GM21515 (cell line): ENCODE data around the gene CHP2.
"Not testable (repeated sequence)": the region's sequence is repeated elsewhere in the genome, so short reads cannot be mapped to it uniquely, and the experiment has no call there.

Source experiments
- ATAC-seq: cut with Tn5 transposase; IDR thresholded peaks from one replicate; pipeline ENCODE4 v1.9.1; 2021; ENCODE audit not compliant: unreplicated experiment

Gene CHP2

DNA sequence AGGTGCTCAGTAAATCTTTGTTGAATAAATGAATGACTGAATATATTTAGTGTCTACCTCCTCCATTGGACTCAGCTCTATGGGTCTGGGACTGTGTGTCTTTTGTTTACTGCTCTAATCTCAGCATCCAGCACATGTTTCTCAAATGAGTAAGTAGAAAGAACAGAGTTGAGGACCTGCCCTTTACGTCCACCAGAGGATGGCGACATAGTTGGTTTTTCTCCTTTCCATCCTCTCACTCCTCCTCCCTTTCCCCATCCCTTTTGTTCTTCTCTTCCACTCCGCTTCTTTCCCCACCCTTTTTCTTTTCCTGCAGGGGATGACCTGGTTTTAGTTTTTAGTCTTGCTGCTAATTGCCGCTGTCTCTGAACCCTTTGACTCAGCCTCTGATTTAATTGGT is 12.1 kb upstream of the CHP2 start:
- ATAC-seq, result no peak

DNA sequence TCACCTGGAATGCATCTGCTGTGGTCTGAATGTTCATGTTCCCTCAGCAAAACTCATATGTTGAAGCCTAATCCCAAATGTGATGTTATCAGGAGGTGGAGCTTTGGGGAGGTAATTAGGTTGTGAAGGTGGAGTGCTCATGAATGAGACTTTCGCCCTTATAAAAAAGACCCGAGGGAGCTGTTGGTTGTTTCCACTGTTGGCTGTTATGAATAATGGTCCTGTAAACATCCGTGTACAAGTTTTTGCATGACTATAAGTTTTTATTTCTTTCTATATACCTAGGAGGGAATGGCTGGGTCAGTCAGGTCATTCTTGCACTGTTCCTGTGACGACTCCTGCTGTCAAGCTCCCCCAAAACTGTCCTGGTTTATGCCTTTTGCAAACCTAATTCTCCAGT is 9.6 kb upstream of the CHP2 start:
- no peak for ATAC-seq

DNA sequence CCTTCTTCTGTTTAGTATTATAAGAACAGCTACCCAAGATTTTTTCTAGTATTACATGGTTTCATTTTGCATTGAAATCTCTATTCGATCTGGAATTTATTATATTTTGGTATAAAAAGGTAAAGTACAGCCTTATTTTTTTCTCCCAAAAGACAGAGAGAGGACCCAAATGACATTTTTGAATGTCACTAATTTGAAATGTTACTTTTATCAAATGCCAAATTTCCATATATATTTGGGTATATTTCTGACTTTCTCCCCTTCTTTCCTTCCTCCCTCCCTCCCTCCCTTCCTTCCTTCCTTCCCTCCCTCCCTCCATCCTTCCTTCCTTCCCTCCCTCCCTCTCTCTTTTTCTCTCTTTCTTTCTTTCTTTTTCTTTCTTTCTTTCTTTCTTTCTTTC is 6.2 kb upstream of the CHP2 start:
- no peak for ATAC-seq

DNA sequence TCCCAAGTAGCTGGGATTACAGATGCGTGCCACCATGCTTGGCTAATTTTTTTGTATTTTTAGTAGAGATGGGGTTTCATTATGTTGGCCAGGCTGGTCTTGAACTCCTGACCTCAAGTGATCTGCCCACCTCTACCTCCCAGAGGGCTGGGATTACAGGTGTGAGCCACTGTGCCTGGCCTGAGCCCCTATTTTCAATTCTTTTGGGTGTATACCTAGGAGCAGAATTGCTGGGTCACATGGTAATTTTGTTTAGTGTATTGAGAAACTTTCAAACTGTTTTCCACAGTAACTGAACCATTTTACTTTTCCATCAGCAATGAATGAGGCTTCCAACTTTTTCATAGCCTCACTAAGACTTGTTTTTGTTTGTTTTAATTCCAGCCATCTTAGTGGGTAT is 3.8 kb upstream of the CHP2 start:
- not testable (repeated sequence) for ATAC-seq

DNA sequence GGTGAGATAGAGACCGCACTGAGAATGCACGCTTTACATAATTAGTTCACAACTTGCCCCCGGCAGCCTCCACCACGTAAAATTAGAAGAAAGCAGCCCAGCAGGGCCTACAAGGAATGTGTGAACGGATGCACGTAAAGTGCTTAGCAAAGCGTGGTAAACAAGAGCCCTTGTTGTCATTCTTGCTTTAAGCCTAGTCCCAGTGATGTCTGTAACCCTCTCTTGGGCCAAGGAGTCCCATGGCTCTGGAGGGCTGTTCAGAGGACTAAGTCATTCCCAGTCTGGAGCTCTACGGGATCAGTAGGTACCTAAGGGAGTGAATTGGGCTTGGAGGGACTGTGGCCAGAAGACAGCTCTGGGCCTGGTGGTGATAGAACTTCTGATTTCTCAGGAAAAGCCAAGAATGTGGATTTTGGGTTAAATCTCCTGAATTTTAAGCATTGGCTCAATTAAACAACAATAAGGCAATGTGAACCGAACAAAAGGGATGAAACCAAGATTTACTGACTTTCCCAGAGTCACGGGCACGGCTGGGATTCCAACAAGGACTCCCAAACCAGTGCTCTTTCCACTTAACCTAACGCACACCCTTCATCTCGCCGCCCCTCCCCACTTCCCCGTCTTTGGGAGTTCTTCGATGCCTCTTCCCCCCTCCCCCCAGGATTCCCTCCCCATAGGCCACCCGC is 775 bp upstream of the CHP2 start:
- no peak for ATAC-seq

DNA sequence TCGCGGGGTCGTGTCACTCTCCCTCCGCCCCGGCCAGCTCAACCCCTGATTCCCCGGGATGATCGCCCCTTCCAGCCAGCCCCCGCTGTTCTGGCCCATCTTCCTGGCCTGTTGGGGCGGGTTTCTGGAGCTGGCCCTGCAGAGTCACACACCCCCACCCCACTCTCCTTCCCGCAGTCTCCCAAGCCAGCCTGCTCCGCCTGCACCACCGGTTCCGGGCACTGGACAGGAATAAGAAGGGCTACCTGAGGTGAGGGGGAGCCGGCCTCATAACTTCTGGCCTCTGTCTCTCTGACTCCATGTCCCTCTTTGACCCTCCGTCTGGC is 621 bp downstream of the CHP2 start:
- ATAC-seq, result no peak

DNA sequence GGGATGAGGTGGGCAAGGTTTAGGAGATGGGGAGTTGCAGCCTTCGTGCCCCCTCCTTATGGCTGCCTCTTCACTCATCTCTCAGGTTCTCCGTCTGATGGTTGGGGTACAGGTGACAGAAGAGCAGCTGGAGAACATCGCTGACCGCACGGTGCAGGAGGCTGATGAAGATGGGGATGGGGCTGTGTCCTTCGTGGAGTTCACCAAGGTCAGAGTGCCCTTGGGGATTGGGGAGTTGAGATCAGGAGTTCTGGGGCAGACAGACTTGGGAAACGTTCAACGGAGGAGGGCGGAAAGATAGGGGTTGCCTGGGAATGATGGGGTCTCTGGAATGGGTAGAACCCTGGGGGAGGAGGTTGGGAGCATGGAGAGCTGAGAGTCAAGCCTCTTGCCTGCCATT is 2.3 kb downstream of the CHP2 start:
- no peak for ATAC-seq

DNA sequence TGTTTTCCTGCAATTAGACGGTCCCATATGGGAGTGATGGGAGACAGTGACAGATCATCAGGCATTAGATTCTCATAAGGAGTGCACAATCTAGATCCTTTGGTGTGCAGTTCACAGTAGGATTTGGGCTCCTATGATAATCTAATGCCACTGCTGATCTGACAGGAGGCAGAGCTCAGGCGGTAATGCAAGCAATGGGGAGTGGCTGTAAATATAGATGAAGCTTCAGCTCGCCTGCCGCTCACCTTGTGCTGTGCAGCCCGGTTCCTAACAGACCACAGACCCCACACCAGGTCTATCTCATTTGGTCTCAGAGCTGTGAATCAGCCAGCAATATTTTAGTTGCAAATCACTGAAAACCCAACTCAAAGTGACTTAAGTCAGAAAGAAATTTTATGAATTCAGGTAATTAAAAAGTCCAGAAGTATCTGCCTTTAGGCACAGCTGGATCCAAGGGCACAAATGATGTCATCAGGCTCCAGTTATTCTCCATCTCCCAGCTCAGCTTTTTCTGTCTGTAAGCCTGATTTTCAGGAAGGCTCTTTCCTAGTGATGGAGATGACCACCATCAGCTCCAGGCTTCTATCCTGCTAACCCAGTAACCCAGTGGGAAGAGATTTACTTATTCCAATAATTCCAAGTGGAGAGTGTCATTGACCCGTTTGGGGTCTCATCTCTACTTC is 3.3 kb downstream of the CHP2 start:
- ATAC-seq, result no peak

DNA sequence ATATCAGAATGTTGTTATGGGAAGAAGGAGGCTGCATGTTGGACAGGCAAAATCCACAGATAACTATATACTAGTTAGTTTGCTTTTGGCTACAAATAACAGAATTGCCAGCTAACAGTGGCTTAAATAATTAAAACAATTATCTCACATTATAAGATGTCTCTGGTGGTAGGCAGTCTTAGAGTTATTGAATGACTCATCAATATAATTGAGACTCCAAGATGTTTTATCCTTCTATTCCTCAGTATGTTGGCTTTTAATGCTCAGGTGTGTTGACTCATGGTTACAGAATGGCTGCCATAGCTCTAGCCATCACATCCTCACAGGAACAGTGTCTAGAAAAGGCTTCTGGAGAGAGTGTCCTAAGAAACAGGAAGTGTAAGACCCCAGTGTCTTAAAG is 11.1 kb downstream of the CHP2 start:
- ATAC-seq, result no peak

- ATAC-seq, result no peak
Measured at GRCh38 chr16:23768581-23768980, 13.8 kb downstream of the CHP2 start.

GRCh38 chr16:23771027-23771426 is 16.2 kb downstream of the CHP2 start:
- no peak for ATAC-seq

DNA sequence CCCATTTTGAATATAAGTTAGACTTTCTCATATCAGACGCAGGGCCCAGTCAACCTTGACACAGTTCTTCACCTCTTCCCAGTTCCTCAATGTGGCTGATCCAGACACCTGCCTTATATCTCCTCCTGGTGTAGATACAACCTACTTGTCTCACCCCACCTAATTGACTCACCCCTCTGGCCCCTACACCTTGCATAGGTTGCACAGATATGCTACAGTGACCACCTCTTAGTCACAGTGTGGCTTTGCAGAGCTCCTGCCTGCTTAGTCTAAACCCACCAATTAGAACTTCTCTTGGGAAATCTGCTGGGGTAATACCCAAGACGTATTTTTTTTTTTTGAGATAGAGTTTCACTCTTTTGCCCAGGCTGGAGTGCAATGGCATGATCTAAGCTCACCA is 16.8 kb downstream of the CHP2 start:
- ATAC-seq, result no peak

- ATAC-seq, result no peak
Measured at GRCh38 chr16:23773339-23773738, 18.5 kb downstream of the CHP2 start.

DNA sequence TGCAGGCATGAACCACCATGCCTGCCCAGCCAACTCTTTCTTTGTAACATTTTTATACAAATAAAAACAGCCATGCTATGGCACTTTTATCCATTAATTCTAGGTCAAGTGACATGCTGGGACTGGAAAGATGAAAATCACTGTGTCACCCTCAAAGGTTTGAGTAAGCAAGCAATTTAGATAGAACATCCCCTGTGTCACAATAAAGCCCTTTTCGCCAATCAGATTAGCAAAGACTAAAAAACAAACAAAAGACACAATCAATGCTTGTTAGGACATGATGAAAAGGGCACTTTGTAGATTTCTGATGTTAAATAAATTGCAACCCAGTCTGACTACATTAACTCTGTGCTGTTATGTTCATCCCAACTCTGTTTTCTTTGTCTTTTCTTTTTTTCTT is 26.4 kb downstream of the CHP2 start:
- ATAC-seq, result no peak

GRCh38 chr16:23784811-23785447 is 30.1 kb downstream of the CHP2 start:
- ATAC-seq, result no peak

DNA sequence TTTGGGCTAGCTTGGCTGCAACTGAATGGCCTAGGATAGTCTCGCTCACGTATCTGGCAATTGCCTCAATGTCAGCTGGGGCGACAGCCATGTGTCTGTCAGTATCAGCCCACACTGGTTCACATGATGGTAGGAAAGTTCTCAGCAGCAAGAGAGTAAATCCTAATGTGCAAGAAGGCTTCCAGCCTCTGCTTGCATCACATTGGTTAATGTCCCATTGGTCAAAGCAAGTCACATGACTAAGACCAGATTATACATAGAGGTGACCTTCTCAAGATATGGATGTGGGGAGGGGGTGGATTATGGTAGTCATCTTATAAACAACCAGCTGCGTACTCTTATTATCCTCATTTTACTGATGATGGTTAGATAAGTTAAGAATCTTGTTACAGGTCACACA is 31.0 kb downstream of the CHP2 start:
- no peak for ATAC-seq

DNA sequence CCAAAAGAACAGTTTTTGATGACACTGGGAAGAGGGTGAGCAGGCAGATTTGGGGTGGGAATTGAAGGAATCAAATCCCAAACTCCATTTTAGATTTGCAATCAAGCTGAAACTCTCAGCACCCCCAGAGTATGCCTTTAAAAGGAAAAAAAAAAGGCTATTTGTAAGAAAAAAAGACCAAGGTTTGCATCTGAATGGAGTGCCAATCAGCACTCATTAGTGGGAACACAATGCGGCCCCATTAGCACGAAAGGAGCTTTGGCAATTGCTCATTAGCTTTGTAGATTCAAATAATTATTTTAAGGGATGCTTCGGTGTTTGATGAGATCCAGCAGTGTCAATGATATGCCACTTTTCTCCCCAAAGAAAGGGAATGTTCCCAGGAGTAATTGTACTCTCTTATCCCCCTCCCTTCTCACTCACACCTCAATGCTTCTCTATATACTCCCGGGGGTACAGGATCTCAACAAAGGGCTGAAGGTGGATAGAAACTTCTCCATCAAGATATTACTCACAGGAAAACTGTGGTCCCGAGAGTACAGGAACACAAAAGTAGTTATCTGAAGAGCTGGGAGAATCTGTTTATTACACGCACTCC is 32.2 kb downstream of the CHP2 start:
- ATAC-seq, result no peak

- no peak for ATAC-seq
Measured at GRCh38 chr16:23788685-23789084, 33.9 kb downstream of the CHP2 start.

- no peak for ATAC-seq
Measured at GRCh38 chr16:23795378-23795777, 40.6 kb downstream of the CHP2 start.

DNA sequence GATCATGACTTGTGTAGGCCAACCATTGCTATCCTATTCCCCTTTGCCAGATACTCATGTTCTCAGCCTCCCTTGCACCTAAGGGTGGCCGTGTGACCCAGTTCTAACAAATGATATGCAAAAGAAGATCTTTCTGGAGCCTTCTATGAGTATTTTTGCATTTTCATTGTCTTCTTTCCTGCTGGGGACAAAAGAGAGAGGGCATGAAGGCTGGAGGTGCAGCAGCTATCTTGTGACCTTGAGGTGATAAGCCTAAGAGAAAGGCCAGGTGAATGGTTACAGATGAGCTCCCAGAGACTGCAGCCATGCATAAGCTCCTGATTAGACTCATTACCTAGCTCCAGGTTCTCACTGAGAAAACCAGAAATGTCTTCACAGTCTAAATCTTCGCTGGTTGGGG is 42.1 kb downstream of the CHP2 start:
- ATAC-seq, result no peak

GRCh38 chr16:23801378-23801777 is 46.6 kb downstream of the CHP2 start:
- no peak for ATAC-seq

- ATAC-seq, result no peak
Measured at GRCh38 chr16:23802776-23803175, 48.0 kb downstream of the CHP2 start.
